ENCODE results near the gene PCID2. TPM values are rescaled to one million over a fixed set of nuclear protein-coding genes. Genes with fewer than 3 reads are reported as not detected.

PCID2 gene
- total RNA-seq, 1 donor: 48.5 TPM

Small RNAs within 50 kb of the gene (small RNA-seq; reads per million reads assigned to genes)
- not detected for gene AL137002.1

Other genes starting within 250 kb of the PCID2 start
- gene MCF2L, start 239.5 kb downstream of the PCID2 start, total RNA-seq: 6.5 TPM in 2 replicates
- under 0.01 TPM in 1 of 2 replicates, not detected in the other for gene F7, start 102.9 kb downstream of the PCID2 start, total RNA-seq
- gene F10, start 85.9 kb downstream of the PCID2 start, total RNA-seq: 0.29 TPM in 1 of 2 replicates, not detected in the other
- not detected in 2 replicates for gene PROZ, start 50.0 kb downstream of the PCID2 start, total RNA-seq
- 128 TPM in 2 replicates for gene CUL4A, start 944 bp upstream of the PCID2 start, total RNA-seq
- gene LAMP1, start 88.6 kb upstream of the PCID2 start, total RNA-seq: 211 and 216 TPM in 2 replicates
- 0.29 and 0.36 TPM in 2 replicates for gene GRTP1, start 155.5 kb upstream of the PCID2 start, total RNA-seq
- gene ADPRHL1, start 244.8 kb upstream of the PCID2 start, total RNA-seq: 3.8 and 5.1 TPM in 2 replicates